Fibroblast of mammary gland (primary cell): ENCODE results near the gene KEAP1.
"Not testable (repeated sequence)": the region's sequence is repeated elsewhere in the genome, so short reads cannot be mapped to it uniquely, and the experiment has no call there.

Source experiments
- DNase-seq: peaks from one replicate; pipeline ENCODE4 v3.0.0-alpha.2; 2010; ENCODE audit warnings: low read depth
- H3K4me3 ChIP-seq: 2 replicates; pipeline ENCODE4 v1.5.1; 2011; ENCODE audit warnings: low read depth, mild to moderate bottlenecking, low read length, moderate library complexity; ENCODE audit not compliant: control insufficient read depth
- TF ChIP-seq, protein P1 (sequence below): conservative IDR thresholded peaks from 2 replicates; pipeline ENCODE4 v1.5.1; 2011; ENCODE audit warnings: low read depth, low read length, inconsistent platforms; ENCODE audit not compliant: control insufficient read depth, insufficient read depth

KEAP1 gene

DNA sequence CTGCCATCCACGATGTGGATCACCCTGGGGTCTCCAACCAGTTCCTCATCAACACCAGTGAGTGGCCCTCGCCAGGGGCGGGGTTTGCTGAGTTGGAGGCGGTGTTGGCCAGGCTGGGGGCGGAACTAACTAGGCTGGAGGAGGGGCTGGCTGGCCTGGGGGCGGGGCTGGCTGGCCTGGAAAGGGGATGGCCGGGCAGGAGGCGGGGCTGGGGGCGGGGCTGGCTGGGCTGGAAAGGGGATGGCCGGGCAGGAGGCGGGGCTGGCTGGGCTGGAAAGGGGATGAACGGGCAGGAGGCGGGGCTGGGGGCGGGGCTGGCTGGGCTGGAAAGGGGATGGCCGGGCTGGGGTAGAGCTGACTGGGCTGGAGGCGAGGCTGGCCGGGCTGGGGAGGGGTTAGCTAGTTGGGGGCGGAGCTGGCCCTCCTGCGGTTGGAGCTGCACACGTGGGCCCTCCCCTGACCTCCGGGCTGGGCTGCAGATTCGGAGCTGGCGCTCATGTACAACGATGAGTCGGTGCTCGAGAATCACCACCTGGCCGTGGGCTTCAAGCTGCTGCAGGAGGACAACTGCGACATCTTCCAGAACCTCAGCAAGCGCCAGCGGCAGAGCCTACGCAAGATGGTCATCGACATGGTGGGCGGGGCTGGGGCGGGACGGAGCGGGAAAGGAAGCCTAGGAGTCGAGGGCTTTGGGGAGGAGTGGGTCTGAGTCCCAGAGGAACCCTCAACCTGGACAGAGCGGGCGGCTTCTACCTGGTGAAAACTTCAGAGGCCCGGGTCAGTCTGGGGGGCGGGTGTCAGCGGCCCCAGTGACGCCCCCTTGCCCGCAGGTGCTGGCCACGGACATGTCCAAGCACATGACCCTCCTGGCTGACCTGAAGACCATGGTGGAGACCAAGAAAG is 41.9 kb downstream of the KEAP1 start:
- TF ChIP-seq, protein P1, sequence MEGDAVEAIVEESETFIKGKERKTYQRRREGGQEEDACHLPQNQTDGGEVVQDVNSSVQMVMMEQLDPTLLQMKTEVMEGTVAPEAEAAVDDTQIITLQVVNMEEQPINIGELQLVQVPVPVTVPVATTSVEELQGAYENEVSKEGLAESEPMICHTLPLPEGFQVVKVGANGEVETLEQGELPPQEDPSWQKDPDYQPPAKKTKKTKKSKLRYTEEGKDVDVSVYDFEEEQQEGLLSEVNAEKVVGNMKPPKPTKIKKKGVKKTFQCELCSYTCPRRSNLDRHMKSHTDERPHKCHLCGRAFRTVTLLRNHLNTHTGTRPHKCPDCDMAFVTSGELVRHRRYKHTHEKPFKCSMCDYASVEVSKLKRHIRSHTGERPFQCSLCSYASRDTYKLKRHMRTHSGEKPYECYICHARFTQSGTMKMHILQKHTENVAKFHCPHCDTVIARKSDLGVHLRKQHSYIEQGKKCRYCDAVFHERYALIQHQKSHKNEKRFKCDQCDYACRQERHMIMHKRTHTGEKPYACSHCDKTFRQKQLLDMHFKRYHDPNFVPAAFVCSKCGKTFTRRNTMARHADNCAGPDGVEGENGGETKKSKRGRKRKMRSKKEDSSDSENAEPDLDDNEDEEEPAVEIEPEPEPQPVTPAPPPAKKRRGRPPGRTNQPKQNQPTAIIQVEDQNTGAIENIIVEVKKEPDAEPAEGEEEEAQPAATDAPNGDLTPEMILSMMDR, result no peak
- H3K4me3 ChIP-seq, result peak overlapping the region; percentile 32
- DNase-seq, result peak; percentile 91

DNA sequence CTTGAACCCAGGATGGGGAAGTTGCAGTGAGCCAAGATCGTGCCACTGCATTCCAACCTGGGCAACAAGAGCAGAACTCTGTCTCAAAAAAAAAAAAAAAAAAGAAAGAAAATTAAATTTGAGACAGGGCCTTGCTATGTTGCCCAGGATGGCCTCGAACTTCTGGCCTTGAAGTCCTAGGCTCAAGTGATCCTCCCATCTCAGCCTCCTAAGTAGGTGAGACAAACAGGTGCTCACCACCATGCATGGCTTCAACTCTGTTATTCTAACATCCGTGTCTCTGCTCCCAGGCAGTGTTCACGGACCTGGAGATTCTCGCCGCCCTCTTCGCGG is 42.5 kb downstream of the KEAP1 start:
- DNase-seq, result no peak
- TF ChIP-seq, protein P1, result no peak
- no peak overlapping the region for H3K4me3 ChIP-seq

DNA sequence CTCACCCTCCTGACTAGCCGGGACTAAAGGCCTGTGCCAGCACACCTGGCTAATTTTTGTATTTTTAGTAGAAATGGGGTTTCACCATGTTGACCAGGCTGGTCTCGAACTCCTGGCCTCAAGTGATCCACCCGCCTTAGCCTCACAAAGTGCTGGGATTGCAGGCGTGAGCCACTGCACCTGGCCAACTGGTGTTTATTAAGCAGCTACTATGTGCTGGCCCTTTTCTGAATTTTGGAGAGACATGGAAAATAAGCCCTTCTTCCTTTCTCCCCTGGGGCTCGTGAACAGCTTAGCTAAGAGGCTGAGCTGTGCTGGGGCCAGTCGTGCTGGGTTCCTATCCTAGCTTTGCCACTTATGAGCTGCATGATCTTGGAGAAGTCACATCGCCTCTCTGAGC is 44.4 kb downstream of the KEAP1 start:
- not testable (repeated sequence) for DNase-seq, H3K4me3 ChIP-seq

DNA sequence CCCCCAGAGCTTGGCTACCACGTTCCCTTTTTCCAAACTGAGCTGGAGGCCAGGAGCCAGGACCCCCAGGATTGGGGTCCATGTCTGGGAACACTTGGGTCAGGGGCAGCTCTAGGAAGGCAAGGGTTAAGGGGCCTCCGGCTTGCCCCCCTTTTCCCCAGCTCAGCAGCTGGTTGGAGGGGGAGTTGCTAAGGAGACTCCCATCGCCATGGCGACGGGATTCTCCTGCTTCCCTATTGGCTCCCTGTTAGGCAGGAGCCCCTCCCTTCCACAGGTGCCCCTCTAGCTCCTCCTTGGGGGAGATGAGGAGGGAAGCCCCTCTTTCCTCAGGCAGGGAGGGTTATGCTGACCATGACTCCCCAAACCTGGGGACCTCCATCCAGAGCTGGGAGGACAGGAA is 48.9 kb downstream of the KEAP1 start:
- TF ChIP-seq, protein P1, result no peak
- peak; percentile 19 for DNase-seq
- no peak overlapping the region for H3K4me3 ChIP-seq

DNA sequence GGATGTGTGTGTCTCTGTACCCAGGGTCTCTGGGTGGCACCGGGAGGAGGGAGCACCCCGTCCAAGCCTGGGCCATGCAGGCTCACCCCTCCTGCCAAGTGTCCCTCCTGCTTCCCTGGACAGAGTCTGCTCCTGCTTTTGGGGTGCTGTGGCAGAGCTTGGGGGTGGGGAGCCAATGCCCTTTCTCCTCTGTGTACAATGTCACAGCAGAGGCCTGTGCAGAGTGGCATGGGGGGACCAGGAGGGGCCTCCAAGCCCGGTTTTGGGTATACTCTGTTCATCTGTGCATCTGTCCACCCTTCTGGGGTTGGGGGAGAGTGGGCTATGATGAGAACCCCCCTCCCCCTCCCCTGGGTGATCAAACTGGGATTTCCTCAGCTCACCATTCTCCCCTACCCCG is 49.3 kb downstream of the KEAP1 start:
- no peak for DNase-seq
- no peak overlapping the region for H3K4me3 ChIP-seq
- TF ChIP-seq, protein P1, result no peak

DNA sequence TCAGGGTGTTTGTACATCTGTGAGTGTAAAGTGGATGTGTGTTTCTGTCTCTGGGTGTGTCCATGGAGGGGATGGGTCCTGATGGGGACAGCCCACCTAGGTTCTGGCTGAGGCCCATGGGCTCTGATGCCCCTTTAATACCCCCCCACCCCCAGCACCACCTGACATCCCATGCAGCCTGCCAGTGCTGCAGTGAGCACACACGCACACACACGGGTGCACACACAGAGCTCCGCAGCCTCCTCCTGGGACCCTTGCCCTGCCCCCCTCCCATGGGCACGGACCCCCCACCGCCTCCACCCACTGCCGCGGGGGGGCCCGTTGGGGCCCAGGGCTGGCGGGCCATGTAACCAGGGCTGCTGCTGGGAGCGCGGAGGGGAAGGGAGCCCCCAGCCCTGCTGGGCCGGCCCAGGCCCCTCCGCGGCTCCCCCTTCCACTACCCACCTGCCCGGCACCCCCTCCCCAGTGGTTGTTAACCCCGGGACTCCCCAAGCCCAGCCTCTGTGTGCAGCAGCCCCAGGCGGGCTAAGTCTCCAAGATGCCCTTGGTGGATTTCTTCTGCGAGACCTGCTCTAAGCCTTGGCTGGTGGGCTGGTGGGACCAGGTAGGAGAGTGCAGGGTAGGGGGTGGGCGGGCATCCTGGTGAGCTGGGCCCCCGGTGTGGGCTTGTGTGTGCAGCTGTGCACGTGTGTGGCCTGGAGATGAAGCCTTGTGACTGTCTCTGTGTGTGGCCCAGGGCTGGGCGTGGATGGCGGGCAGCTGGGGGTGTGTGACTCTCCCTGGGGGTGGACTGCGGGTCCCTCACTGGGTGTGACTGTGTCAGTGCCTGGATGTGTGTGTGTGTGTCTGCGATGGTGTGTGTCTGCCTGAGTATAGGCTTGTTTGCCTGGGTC is 50.2 kb downstream of the KEAP1 start:
- H3K4me3 ChIP-seq, result no peak overlapping the region
- DNase-seq, result no peak
- TF ChIP-seq, protein P1, result no peak
